Measurements from ENCODE around the gene ADCY4. TPM values are rescaled to one million over a fixed set of nuclear protein-coding genes. Genes with fewer than 3 reads are reported as not detected.
A peak's percentile ranks its signal among the peaks of the same experiment; 100 is the strongest.

The ADCY4 gene
- total RNA-seq, 4 donors from 2014 or later: 3.1 to 23.1 (median 11.7) TPM

GRCh38 chr14:24269910-24270536 is 64.8 kb downstream of the ADCY4 start:
- intact Hi-C loops (cut with DNase I): no loop called here
- H3K9me3 ChIP-seq: no peaks in the 10 kb centered on the region
- peak overlapping the region in 2 of 4 donors; percentile 87 to 91 for H3K4me3 ChIP-seq
- H3K27me3 ChIP-seq: no peaks in the 10 kb centered on the region
- H3K4me1 ChIP-seq: peaks cover 14 to 94% (median 34%) of the 10 kb centered on the region in 3 donors
- DNase-seq: no peak
- 84 to 100% methylated on average over 3 to 7 of the region's 14 CpGs for WGBS, 2 donors
- TF ChIP-seq POLR2A (IDR thresholded peaks at IDR 0.05) (no peak), CTCF (IDR thresholded peaks at IDR 0.05) (no peak)
- H3K27ac ChIP-seq: peak overlapping the region; percentile 2 to 100 (median 96)
- peaks cover 17 to 53% (median 26%) of the 10 kb centered on the region in 3 donors for H3K36me3 ChIP-seq

- no peak overlapping the region for H3K27ac ChIP-seq
- TF ChIP-seq POLR2A (IDR thresholded peaks at IDR 0.05) (no peak), CTCF (IDR thresholded peaks at IDR 0.05) (no peak)
- peaks cover 17 to 54% (median 26%) of the 10 kb centered on the region in 3 donors for H3K36me3 ChIP-seq
- H3K4me1 ChIP-seq: peaks cover 14 to 94% (median 35%) of the 10 kb centered on the region in 3 donors
- H3K9me3 ChIP-seq: no peaks in the 10 kb centered on the region
- no peak overlapping the region for H3K4me3 ChIP-seq
- no peaks in the 10 kb centered on the region for H3K27me3 ChIP-seq
- intact Hi-C loops (cut with DNase I): no loop called here
- 79 to 94% methylated on average over 3 to 7 of the region's 8 CpGs for whole genome bisulfite sequencing, 2 donors
- DNase-seq: no peak
Observed at GRCh38 chr14:24269368-24269767, 65.5 kb downstream of the ADCY4 start.

Small RNAs within 50 kb of the gene (small RNA-seq; reads per million reads assigned to genes)
- 0 reads per million in 4 donors for gene RF00026

Other genes starting within 250 kb of the ADCY4 start
- 10 to 100 TPM; 10.5 to 13.5 (median 12.8) TPM for gene PCK2, start 240.8 kb downstream of the ADCY4 start, total RNA-seq
- 100 to 1,000 TPM in 1 of 4 donors, 10 to 100 TPM in 3; 55.4 to 114 (median 79.3) TPM for gene DCAF11, start 220.3 kb downstream of the ADCY4 start, total RNA-seq
- 1 to 10 TPM in 3 of 4 donors, under 1 TPM in 1; 0.79 to 4.5 (median 3.3) TPM for gene NRL, start 220.1 kb downstream of the ADCY4 start, total RNA-seq
- gene FITM1, start 204.4 kb downstream of the ADCY4 start, total RNA-seq: 1 to 10 TPM in 1 of 4 donors, under 1 TPM in 2, not detected in 1; 0.42 to 3.7 (median 0.95) TPM
- gene PSME1, start 198.9 kb downstream of the ADCY4 start, total RNA-seq: 100 to 1,000 TPM; 100 to 256 (median 116) TPM
- gene EMC9, start 193.5 kb downstream of the ADCY4 start, total RNA-seq: 10 to 100 TPM in 3 of 4 donors, 1 to 10 TPM in 1; 6.0 to 12.1 (median 10.9) TPM
- gene PSME2, start 188.5 kb downstream of the ADCY4 start, total RNA-seq: 100 to 1,000 TPM in 1 of 4 donors, 10 to 100 TPM in 3; 44.4 to 110 (median 77.2) TPM
- gene RNF31, start 187.6 kb downstream of the ADCY4 start, total RNA-seq: 10 to 100 TPM; 26.8 to 35.6 (median 32.4) TPM
- gene IRF9, start 173.8 kb downstream of the ADCY4 start, total RNA-seq: 10 to 100 TPM; 21.9 to 52.2 (median 45.9) TPM
- gene REC8, start 163.0 kb downstream of the ADCY4 start, total RNA-seq: 1 to 10 TPM in 3 of 4 donors, under 1 TPM in 1; 0.47 to 7.4 (median 3.0) TPM
- 10 to 100 TPM; 32.9 to 55.1 (median 40.4) TPM for gene IPO4, start 146.3 kb downstream of the ADCY4 start, total RNA-seq
- gene TM9SF1, start 139.6 kb downstream of the ADCY4 start, total RNA-seq: 10 to 100 TPM; 36.4 to 51.3 (median 44.6) TPM
- not detected for gene TSSK4, start 129.4 kb downstream of the ADCY4 start, total RNA-seq
- gene CHMP4A, start 121.6 kb downstream of the ADCY4 start, total RNA-seq: 10 to 100 TPM; 23.6 to 80.7 (median 62.8) TPM
- 10 to 100 TPM in 2 of 4 donors, 1 to 10 TPM in 2; 1.4 to 12.4 (median 8.6) TPM for gene MDP1, start 119.0 kb downstream of the ADCY4 start, total RNA-seq
- 100 to 1,000 TPM in 3 of 4 donors, 10 to 100 TPM in 1; 93.1 to 182 (median 121) TPM for gene NEDD8, start 102.7 kb downstream of the ADCY4 start, total RNA-seq
- gene GMPR2, start 102.1 kb downstream of the ADCY4 start, total RNA-seq: 10 to 100 TPM; 18.5 to 47.7 (median 33.1) TPM
- gene TINF2, start 92.4 kb downstream of the ADCY4 start, total RNA-seq: 10 to 100 TPM; 46.3 to 94.3 (median 56.1) TPM
- 1,000 to 10,000 TPM in 2 of 4 donors, 100 to 1,000 TPM in 2; 566 to 1,879 (median 1,037) TPM for gene TGM1, start 71.9 kb downstream of the ADCY4 start, total RNA-seq
- 100 to 1,000 TPM in 2 of 4 donors, 10 to 100 TPM in 2; 68.9 to 171 (median 108) TPM for gene RABGGTA, start 63.5 kb downstream of the ADCY4 start, total RNA-seq
- 100 to 1,000 TPM in 2 of 4 donors, 10 to 100 TPM in 2; 81.6 to 164 (median 101) TPM for gene DHRS1, start 35.3 kb downstream of the ADCY4 start, total RNA-seq
- 10 to 100 TPM; 18.0 to 29.8 (median 25.0) TPM for gene NOP9, start 35.2 kb downstream of the ADCY4 start, total RNA-seq
- 10 to 100 TPM; 18.3 to 41.4 (median 30.4) TPM for gene CIDEB, start 27.1 kb downstream of the ADCY4 start, total RNA-seq
- 100 to 1,000 TPM in 3 of 4 donors, 10 to 100 TPM in 1; 66.0 to 169 (median 123) TPM for gene LTB4R2, start 24.9 kb downstream of the ADCY4 start, total RNA-seq
- gene LTB4R, start 23.6 kb downstream of the ADCY4 start, total RNA-seq: 10 to 100 TPM; 47.9 to 99.9 (median 85.4) TPM
- gene RIPK3, start 4.9 kb upstream of the ADCY4 start, total RNA-seq: 10 to 100 TPM; 10.3 to 21.4 (median 12.7) TPM
- 10 to 100 TPM in 2 of 4 donors, 1 to 10 TPM in 2; 2.7 to 22.5 (median 9.2) TPM for gene NFATC4, start 33.1 kb upstream of the ADCY4 start, total RNA-seq
- 10 to 100 TPM in 3 of 4 donors, 1 to 10 TPM in 1; 4.7 to 14.7 (median 11.8) TPM for gene NYNRIN, start 63.9 kb upstream of the ADCY4 start, total RNA-seq
- under 1 TPM in 3 of 4 donors, not detected in 1; 0.13 to 0.95 (median 0.85) TPM for gene CBLN3, start 94.6 kb upstream of the ADCY4 start, total RNA-seq
- gene KHNYN, start 94.9 kb upstream of the ADCY4 start, total RNA-seq: 10 to 100 TPM; 35.6 to 68.9 (median 42.9) TPM
- 10 to 100 TPM; 16.1 to 36.0 (median 20.4) TPM for gene SDR39U1, start 107.7 kb upstream of the ADCY4 start, total RNA-seq
- gene CMA1, start 173.2 kb upstream of the ADCY4 start, total RNA-seq: 1 to 10 TPM in 1 of 4 donors, under 1 TPM in 1, not detected in 2; 0.53 to 2.7 TPM
- 10 to 100 TPM in 1 of 4 donors, 1 to 10 TPM in 1, not detected in 2; 1.1 to 24.4 TPM for gene CTSG, start 241.2 kb upstream of the ADCY4 start, total RNA-seq

All from esophagus squamous epithelium (tissue), 5 donors.